GM21825 (cell line): ENCODE results near the gene NTN1.

Experiments
- ATAC-seq: cut with Tn5 transposase; IDR thresholded peaks from one replicate; pipeline ENCODE4 v1.9.1; 2021; ENCODE audit warnings: mild to moderate bottlenecking, moderate library complexity; ENCODE audit not compliant: unreplicated experiment

NTN1 gene

GRCh38 chr17:9120471-9120870 lies 99.2 kb downstream of the NTN1 start:
- no peak for ATAC-seq

GRCh38 chr17:9121186-9121820 lies 100.0 kb downstream of the NTN1 start:
- ATAC-seq, result no peak

- no peak for ATAC-seq
These were observed 102.6 kb downstream of the NTN1 start for GRCh38 chr17:9123594-9124553.

GRCh38 chr17:9124554-9124935 lies 103.2 kb downstream of the NTN1 start:
- no peak for ATAC-seq

DNA sequence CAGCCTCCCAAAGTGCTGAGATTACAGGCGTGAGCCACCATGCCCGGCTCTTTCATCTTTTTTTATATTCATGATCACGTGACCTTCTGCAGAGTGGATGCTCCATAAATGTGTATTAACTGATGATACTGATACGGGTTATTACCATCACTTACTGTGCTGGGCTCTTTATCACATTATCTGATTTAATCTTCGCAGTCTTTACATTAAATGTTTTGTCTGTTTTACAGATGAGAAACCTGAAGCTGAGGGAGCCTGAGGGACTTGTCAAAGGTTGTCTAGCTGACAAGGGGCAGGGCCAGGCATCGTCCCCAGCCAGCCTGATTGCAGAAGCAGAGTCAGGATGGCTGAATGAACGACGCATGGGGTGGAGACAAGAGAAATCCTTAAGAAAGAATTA lies 104.4 kb downstream of the NTN1 start:
- ATAC-seq, result no peak

DNA sequence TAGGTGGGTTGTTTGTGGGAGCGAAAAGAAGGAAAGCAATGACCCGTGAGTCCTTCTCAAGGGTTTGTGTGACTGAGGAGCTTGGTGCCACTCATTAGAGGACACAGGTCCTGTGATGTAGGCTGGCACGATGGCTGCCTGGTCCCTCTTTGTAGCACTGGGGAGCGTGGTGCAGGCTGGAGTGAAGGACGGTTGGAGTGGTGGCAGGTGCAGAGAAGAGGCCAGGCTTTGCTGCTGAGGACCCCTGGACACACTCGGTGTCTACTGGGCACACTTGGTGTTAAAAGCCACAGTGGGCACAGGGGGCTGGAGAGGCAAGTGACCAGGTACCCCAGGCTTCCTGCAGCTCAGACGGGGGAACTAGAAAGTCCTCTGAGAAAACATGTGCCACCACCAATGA lies 106.0 kb downstream of the NTN1 start:
- ATAC-seq, result no peak

GRCh38 chr17:9131371-9131770 lies 110.1 kb downstream of the NTN1 start:
- ATAC-seq, result no peak

- no peak for ATAC-seq
These were observed 111.0 kb downstream of the NTN1 start for GRCh38 chr17:9132291-9132690.

DNA sequence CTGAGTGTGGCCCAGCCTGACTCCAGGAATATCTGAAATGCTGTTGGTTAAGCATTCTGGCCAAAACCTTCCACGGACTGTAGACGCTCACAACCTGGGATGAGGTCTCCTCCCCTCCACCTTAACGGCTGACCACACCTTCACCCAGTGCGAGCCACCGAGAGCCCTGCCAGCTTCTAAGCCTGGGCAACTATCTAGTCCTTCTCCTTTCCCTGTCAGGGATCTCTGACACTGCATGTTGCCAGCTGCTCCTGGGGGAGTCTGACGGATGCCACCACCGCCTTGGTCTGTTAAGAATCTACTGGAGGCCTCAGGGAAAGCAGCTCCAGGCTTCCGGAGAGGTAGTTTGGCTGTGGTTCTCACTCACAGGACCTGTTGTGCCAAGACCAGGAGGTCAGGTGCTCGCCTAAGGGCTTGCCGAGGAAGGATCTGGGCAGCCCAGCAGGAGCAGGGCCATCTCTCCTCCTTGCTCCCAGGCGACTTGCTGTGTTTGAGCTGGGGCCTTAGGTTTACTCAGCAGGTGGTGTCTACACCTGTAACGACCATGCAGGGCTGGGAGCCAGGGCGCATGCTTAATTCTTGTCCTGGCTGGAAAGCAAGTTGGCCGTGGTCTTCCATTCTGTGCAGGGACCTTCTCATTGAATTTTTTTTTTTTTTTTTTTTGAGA lies 111.8 kb downstream of the NTN1 start:
- ATAC-seq, result no peak

- ATAC-seq, result no peak
These were observed 116.9 kb downstream of the NTN1 start for GRCh38 chr17:9138161-9138717.

GRCh38 chr17:9139695-9140094 lies 118.4 kb downstream of the NTN1 start:
- ATAC-seq, result no peak

DNA sequence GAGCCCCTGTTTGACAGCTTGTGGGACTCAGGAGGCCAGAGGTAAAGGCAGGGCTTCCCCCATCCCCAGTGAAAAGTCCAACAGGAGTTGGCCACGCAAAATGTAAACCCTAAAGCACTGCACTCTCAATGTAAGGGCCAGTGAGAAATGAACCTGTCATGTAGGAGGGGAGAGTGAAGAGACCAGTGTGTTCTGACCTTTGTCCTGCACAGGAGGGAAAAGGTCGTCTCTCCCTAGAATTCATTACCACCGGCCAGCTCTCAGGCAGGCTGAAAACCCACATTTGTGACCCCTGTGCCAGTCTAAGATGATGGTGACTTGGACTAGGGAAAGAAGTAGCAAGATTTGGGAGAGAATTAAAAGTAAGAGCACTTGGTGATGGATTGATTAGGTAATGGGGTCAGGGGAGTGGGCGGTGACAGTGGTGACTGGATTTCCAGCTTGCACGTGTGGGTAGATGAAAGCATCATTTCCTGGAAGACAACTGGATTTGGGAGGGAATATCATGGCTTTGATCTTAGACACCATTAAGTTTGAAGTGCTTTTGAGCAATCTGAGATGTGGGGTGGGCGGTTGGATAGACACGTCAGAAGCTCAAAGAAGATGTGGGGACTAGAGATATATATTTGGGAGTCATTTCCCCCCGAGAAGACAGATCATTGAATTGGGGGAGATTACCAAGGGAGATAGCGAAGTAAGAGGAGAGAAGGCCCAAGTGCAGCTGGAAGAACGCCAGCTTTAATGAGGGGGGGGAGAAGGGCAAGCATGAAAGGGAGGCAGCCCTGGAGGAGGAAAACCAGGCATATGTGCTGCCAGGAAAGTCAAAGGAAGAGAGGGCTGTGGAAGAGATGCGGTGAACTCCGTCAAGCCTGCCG lies 119.5 kb downstream of the NTN1 start:
- ATAC-seq, result no peak

DNA sequence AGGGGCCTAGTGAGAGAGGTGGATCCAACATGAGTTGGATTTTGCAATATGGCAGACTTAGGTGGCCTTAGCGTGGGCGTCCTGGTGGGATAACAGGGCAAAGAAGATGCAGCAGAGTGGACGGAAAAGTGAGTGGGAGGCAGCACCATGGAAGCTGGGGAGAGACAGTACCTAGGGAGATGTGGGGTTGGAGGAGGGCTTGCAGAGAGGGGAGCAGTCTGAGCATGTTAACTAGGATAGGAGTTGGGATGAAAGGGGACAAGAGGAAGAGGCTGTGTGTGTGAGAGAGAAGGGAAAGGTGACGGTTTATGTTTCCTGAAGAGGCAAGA lies 120.1 kb downstream of the NTN1 start:
- ATAC-seq, result no peak

GRCh38 chr17:9142772-9143494 lies 121.6 kb downstream of the NTN1 start:
- ATAC-seq, result no peak

GRCh38 chr17:9144502-9145249 lies 123.4 kb downstream of the NTN1 start:
- no peak for ATAC-seq

DNA sequence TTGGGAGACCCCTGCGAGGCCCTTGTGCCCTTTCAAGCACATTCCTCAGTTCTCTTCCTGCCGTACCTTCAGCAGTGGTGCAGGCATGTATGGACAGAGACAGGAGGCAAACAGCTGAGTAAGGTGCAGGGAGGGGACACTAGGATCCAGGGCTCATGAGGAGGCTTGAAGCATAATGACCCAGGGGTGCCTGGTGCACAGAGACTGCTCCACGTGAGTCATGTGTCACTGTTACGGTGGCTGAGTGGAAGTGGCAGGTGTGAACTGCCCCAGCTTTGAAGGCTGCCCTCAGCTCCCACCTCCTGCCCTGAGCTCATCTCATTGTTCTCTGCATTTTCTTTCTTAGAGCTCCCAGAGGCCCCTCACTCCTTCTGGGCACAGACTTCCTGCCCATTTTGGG lies 124.8 kb downstream of the NTN1 start:
- no peak for ATAC-seq

DNA sequence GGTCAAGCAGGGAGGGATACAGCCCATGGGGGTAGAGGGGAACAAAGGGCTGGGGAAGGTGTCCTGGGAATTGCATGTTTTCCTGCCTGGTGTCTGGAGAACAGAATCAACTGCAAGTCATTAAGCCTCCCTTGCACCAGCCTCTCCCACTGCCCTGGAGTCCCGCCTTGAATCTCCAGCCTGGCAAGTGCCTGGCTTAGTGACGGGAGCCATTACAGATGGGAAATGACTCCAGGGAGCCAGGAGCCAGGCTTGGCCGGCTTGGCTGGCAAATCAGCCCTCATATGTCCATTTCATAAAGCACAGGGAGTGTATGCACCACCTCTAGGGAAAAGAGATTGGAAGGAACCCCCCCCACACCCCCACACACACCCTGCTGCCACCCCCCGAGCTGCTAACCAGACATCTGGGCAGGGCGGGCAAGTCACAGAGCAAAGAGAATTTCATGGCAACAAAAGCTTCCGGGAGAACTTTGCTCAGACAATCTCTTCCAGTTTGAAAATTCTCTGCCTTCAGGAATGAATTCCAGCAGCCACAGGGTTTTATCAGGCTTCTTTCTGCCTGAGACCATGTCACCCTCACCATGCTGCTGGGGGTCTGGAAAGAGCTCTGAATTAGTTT lies 127.7 kb downstream of the NTN1 start:
- no peak for ATAC-seq

- no peak for ATAC-seq
These were observed 129.3 kb downstream of the NTN1 start for GRCh38 chr17:9150446-9151090.
